RCC 7860 (cell line): ENCODE measurements around the gene CPNE9.
"Not testable (repeated sequence)": the region's sequence is repeated elsewhere in the genome, so short reads cannot be mapped to it uniquely, and the experiment has no call there.

ENCODE experiments used
- DNase-seq: peaks from one replicate; pipeline ENCODE4 v3.0.0-alpha.2; 2015; ENCODE audit warnings: low spot score
- FAIRE-seq: peaks from 2 replicates; lab custom pipeline; 2012; peaks lifted over from hg19 to GRCh38; lab: Jason Lieb, UNC

Gene CPNE9

GRCh38 chr3:9771007-9771406, 67.4 kb downstream of the CPNE9 start:
- FAIRE-seq = not testable (repeated sequence)

GRCh38 chr3:9776896-9777693, 73.5 kb downstream of the CPNE9 start:
- FAIRE-seq = no peak

More at GRCh38 chr3:9771007-9771406, 67.4 kb downstream of the CPNE9 start:
- DNase-seq = not testable (repeated sequence)

GRCh38 chr3:9777694-9778021, 74.0 kb downstream of the CPNE9 start:
- DNase-seq (no peak), FAIRE-seq (no peak)

More at GRCh38 chr3:9776896-9777693, 73.5 kb downstream of the CPNE9 start:
- no peak for DNase-seq

- peak; percentile 48 for DNase-seq
- FAIRE-seq = peak; percentile 57
Measured at GRCh38 chr3:9778143-9779074, 74.8 kb downstream of the CPNE9 start.

GRCh38 chr3:9779075-9779593, 75.5 kb downstream of the CPNE9 start:
- FAIRE-seq = no peak
- DNase-seq = no peak
